WTC11 (cell line): Measurements from ENCODE around the gene TCAF1. TPM values are rescaled to one million over a fixed set of nuclear protein-coding genes. Genes with fewer than 3 reads are reported as not detected.

ENCODE experiments used
- ATAC-seq: fragments of 200-7000 bp; cut with Tn5 transposase; 2 replicates; pipeline ENCODE4 v1.10.0; 2021; ENCODE audit warnings: mild to moderate bottlenecking, moderate library complexity
- CTCF ChIA-PET: fragments of 300-600 bp; sonication (Branson Sonifier 250); formaldehyde crosslinking; loops from one replicate; lab custom pipeline; 2021; ENCODE audit warnings: antibody characterized with exemption; lab: Charles Lee
- POLR2A ChIA-PET: fragments of 350-600 bp; sonication (Branson Sonifier 250); formaldehyde crosslinking; loops from one replicate; lab custom pipeline; 2021; ENCODE audit warnings: antibody characterized with exemption; lab: Charles Lee
- DNase-seq: peaks from one replicate; pipeline ENCODE4 v3.0.0; 2021; ENCODE audit warnings: low spot score
- H3K27ac Mint-ChIP-seq: 2 replicates; pipeline ENCODE4 v1.8.0; 2021; ENCODE audit warnings: mixed read lengths
- H3K27me3 Mint-ChIP-seq: 2 replicates; pipeline ENCODE4 v1.8.0; 2021; ENCODE audit warnings: low read depth, mild to moderate bottlenecking, moderate library complexity, mixed read lengths
- H3K36me3 Mint-ChIP-seq: 2 replicates; pipeline ENCODE4 v1.8.0; 2021; ENCODE audit warnings: mixed read lengths
- H3K4me1 Mint-ChIP-seq: 2 replicates; pipeline ENCODE4 v1.8.0; 2022; ENCODE audit warnings: mixed read lengths
- H3K4me3 Mint-ChIP-seq: 2 replicates; pipeline ENCODE4 v1.8.0; 2021; ENCODE audit warnings: mild to moderate bottlenecking, moderate library complexity, mixed read lengths
- H3K9me3 Mint-ChIP-seq: 2 replicates; pipeline ENCODE4 v1.8.0; 2021; ENCODE audit warnings: mixed read lengths
- CREM ChIP-seq: sonication (generic); formaldehyde crosslinking; IDR thresholded peaks from 2 replicates; pipeline ENCODE4 v1.8.1; 2022; ENCODE audit warnings: mild to moderate bottlenecking, missing genetic modification reagents, moderate library complexity
- GABPB1 ChIP-seq: sonication (generic); formaldehyde crosslinking; IDR thresholded peaks from 2 replicates; pipeline ENCODE4 v1.8.1; 2023; ENCODE audit warnings: mild to moderate bottlenecking, missing genetic modification reagents
- KAT7 ChIP-seq: sonication (generic); formaldehyde crosslinking; IDR thresholded peaks from 2 replicates; pipeline ENCODE4 v1.8.1; 2023; ENCODE audit warnings: missing genetic modification reagents, mild to moderate bottlenecking, borderline replicate concordance
- ZNF121 ChIP-seq: sonication (generic); formaldehyde crosslinking; IDR thresholded peaks from 2 replicates; pipeline ENCODE4 v1.8.0; 2023; ENCODE audit warnings: missing genetic modification reagents
- ZNF396 ChIP-seq: fragments of 250-450 bp; sonication (Bioruptor Pico); IDR thresholded peaks from 2 replicates; pipeline ENCODE4 v1.8.0; 2021; ENCODE audit warnings: mild to moderate bottlenecking, moderate library complexity, borderline replicate concordance
- total RNA-seq: library from RNA; stranded (reverse); gene quantifications from 3 replicates; pipeline ENCODE4 v1.2.3, GENCODE V29; 2021
- TF ChIP-seq, protein P1 (sequence below): sonication (generic); formaldehyde crosslinking; IDR thresholded peaks from 2 replicates; pipeline ENCODE4 v1.8.1; 2023; ENCODE audit warnings: mild to moderate bottlenecking, moderate library complexity, missing genetic modification reagents
- TF ChIP-seq, protein P2 (sequence below): sonication (generic); formaldehyde crosslinking; IDR thresholded peaks from 2 replicates; pipeline ENCODE4 v1.8.0; 2022; ENCODE audit warnings: mild to moderate bottlenecking, missing genetic modification reagents
- TF ChIP-seq, protein P3 (sequence below): sonication (generic); formaldehyde crosslinking; IDR thresholded peaks from 2 replicates; pipeline ENCODE4 v1.8.1; 2023; ENCODE audit warnings: mild to moderate bottlenecking, missing genetic modification reagents, moderate library complexity
- TF ChIP-seq, protein P4 (sequence below): sonication (generic); formaldehyde crosslinking; IDR thresholded peaks from 2 replicates; pipeline ENCODE4 v1.8.0; 2023; ENCODE audit warnings: mild to moderate bottlenecking, missing genetic modification reagents
- TF ChIP-seq, protein P5 (sequence below): sonication (generic); formaldehyde crosslinking; IDR thresholded peaks from 2 replicates; pipeline ENCODE4 v1.8.1; 2022; ENCODE audit warnings: missing genetic modification reagents, borderline replicate concordance
- TF ChIP-seq, protein P6 (sequence below): sonication (generic); formaldehyde crosslinking; IDR thresholded peaks from 2 replicates; pipeline ENCODE4 v1.8.1; 2023; ENCODE audit warnings: mild to moderate bottlenecking, missing genetic modification reagents
- TF ChIP-seq, protein P7 (sequence below): sonication (generic); formaldehyde crosslinking; IDR thresholded peaks from 2 replicates; pipeline ENCODE4 v1.8.0; 2022; ENCODE audit warnings: mild to moderate bottlenecking, missing genetic modification reagents
- TF ChIP-seq, protein P8 (sequence below): sonication (generic); formaldehyde crosslinking; IDR thresholded peaks from 2 replicates; pipeline ENCODE4 v1.8.0; 2022; ENCODE audit warnings: mild to moderate bottlenecking, missing genetic modification reagents

TCAF1 gene
- total RNA-seq, 1 experiment from 2014 or later: 52.7 TPM

DNA sequence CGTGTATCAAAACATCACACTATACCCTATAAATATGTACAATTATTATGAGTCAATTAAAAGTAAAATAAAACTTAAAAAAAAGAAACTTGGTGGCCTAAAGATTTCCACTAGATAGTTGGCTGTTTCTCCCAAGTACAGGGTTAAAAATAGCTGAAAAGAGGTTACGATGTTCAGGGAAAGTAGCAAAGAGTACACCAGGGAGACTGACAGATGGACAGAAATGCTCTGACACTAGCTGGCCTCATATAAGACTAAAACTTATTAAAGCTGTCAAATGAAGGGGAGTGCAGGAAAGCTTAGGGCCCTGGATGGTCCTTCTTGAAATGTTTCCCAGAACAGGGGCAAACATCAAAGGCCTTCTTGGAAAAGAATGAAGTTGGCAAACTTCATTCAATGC, 51.3 kb downstream of the TCAF1 start:
- TF ChIP-seq GABPB1 (no peak), ZNF121 (no peak)
- TF ChIP-seq, protein P1, sequence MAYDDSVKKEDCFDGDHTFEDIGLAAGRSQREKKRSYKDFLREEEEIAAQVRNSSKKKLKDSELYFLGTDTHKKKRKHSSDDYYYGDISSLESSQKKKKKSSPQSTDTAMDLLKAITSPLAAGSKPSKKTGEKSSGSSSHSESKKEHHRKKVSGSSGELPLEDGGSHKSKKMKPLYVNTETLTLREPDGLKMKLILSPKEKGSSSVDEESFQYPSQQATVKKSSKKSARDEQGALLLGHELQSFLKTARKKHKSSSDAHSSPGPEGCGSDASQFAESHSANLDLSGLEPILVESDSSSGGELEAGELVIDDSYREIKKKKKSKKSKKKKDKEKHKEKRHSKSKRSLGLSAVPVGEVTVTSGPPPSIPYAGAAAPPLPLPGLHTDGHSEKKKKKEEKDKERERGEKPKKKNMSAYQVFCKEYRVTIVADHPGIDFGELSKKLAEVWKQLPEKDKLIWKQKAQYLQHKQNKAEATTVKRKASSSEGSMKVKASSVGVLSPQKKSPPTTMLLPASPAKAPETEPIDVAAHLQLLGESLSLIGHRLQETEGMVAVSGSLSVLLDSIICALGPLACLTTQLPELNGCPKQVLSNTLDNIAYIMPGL (CRISPR knock-in tag): no peak
- TF ChIP-seq, protein P2, sequence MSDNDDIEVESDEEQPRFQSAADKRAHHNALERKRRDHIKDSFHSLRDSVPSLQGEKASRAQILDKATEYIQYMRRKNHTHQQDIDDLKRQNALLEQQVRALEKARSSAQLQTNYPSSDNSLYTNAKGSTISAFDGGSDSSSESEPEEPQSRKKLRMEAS (CRISPR knock-in tag): no peak
- TF ChIP-seq, all 79 proteins: peak for 0
- Mint-ChIP-seq H3K27ac (no peak overlapping the region), H3K36me3 (no peaks in the 10 kb centered on the region), H3K27me3 (no peaks in the 10 kb centered on the region), H3K4me1 (no peaks in the 10 kb centered on the region), H3K4me3 (no peak overlapping the region), H3K9me3 (no peaks in the 10 kb centered on the region)
- ATAC-seq (no peak), DNase-seq (no peak)
- CTCF ChIA-PET: no interaction called here
- POLR2A ChIA-PET: no interaction called here

DNA sequence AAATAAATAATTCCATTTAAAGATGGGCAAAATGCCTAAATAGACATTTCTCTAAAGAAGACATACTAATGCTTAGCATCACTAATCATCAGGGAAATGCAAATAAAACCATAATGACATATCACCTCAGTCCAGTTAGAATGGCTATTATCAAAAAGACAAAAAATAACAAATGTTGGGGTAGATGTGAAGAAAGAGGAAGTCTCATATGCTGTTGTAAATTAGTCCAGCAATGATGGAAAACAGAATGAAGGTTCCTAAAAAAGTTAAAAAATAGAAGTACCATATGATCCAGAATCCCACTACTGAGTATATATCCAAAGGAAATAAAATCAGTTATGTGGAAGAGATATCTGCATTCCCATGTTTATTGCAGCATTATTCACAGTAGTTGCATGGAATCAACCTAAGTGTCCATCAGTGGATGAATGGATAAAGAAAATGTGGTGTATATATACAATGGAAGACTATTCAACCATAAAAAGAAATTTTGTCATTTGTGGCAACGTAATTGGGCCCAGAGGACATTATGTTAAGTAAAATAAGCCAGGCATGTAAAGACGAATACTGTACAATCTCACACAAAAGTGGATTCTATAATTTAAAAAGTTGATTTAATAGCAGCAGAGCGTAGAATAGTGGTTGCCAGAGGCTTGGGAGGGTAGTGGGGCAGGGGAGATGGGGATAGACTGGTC, 52.0 kb downstream of the TCAF1 start:
- Mint-ChIP-seq H3K27me3 (no peaks in the 10 kb centered on the region), H3K4me3 (no peak overlapping the region), H3K4me1 (no peaks in the 10 kb centered on the region), H3K27ac (no peak overlapping the region), H3K9me3 (peaks cover 5% of the 10 kb centered on the region; the same call in 1 of the 2 replicates), H3K36me3 (peaks cover 2% of the 10 kb centered on the region; the same call in 1 of the 2 replicates)
- DNase-seq (no peak), ATAC-seq (no peak)
- ChIA-PET POLR2A (no interaction called here), CTCF (no interaction called here)
- TF ChIP-seq, protein P3, sequence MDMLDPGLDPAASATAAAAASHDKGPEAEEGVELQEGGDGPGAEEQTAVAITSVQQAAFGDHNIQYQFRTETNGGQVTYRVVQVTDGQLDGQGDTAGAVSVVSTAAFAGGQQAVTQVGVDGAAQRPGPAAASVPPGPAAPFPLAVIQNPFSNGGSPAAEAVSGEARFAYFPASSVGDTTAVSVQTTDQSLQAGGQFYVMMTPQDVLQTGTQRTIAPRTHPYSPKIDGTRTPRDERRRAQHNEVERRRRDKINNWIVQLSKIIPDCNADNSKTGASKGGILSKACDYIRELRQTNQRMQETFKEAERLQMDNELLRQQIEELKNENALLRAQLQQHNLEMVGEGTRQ (CRISPR knock-in tag): no peak
- TF ChIP-seq CREM (CRISPR knock-in tag): no peak
- TF ChIP-seq, protein P4, sequence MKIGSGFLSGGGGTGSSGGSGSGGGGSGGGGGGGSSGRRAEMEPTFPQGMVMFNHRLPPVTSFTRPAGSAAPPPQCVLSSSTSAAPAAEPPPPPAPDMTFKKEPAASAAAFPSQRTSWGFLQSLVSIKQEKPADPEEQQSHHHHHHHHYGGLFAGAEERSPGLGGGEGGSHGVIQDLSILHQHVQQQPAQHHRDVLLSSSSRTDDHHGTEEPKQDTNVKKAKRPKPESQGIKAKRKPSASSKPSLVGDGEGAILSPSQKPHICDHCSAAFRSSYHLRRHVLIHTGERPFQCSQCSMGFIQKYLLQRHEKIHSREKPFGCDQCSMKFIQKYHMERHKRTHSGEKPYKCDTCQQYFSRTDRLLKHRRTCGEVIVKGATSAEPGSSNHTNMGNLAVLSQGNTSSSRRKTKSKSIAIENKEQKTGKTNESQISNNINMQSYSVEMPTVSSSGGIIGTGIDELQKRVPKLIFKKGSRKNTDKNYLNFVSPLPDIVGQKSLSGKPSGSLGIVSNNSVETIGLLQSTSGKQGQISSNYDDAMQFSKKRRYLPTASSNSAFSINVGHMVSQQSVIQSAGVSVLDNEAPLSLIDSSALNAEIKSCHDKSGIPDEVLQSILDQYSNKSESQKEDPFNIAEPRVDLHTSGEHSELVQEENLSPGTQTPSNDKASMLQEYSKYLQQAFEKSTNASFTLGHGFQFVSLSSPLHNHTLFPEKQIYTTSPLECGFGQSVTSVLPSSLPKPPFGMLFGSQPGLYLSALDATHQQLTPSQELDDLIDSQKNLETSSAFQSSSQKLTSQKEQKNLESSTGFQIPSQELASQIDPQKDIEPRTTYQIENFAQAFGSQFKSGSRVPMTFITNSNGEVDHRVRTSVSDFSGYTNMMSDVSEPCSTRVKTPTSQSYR: no peak
- TF ChIP-seq, protein P5, sequence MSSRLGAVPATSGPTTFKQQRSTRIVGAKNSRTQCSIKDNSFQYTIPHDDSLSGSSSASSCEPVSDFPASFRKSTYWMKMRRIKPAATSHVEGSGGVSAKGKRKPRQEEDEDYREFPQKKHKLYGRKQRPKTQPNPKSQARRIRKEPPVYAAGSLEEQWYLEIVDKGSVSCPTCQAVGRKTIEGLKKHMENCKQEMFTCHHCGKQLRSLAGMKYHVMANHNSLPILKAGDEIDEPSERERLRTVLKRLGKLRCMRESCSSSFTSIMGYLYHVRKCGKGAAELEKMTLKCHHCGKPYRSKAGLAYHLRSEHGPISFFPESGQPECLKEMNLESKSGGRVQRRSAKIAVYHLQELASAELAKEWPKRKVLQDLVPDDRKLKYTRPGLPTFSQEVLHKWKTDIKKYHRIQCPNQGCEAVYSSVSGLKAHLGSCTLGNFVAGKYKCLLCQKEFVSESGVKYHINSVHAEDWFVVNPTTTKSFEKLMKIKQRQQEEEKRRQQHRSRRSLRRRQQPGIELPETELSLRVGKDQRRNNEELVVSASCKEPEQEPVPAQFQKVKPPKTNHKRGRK (CRISPR knock-in tag): no peak
- TF ChIP-seq, protein P6, sequence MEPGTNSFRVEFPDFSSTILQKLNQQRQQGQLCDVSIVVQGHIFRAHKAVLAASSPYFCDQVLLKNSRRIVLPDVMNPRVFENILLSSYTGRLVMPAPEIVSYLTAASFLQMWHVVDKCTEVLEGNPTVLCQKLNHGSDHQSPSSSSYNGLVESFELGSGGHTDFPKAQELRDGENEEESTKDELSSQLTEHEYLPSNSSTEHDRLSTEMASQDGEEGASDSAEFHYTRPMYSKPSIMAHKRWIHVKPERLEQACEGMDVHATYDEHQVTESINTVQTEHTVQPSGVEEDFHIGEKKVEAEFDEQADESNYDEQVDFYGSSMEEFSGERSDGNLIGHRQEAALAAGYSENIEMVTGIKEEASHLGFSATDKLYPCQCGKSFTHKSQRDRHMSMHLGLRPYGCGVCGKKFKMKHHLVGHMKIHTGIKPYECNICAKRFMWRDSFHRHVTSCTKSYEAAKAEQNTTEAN (CRISPR knock-in tag): no peak
- TF ChIP-seq, protein P7, sequence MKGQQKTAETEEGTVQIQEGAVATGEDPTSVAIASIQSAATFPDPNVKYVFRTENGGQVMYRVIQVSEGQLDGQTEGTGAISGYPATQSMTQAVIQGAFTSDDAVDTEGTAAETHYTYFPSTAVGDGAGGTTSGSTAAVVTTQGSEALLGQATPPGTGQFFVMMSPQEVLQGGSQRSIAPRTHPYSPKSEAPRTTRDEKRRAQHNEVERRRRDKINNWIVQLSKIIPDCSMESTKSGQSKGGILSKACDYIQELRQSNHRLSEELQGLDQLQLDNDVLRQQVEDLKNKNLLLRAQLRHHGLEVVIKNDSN (CRISPR knock-in tag): no peak
- TF ChIP-seq, protein P8, sequence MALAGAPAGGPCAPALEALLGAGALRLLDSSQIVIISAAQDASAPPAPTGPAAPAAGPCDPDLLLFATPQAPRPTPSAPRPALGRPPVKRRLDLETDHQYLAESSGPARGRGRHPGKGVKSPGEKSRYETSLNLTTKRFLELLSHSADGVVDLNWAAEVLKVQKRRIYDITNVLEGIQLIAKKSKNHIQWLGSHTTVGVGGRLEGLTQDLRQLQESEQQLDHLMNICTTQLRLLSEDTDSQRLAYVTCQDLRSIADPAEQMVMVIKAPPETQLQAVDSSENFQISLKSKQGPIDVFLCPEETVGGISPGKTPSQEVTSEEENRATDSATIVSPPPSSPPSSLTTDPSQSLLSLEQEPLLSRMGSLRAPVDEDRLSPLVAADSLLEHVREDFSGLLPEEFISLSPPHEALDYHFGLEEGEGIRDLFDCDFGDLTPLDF (CRISPR knock-in tag): no peak
- no peak for TF ChIP-seq KAT7 (CRISPR knock-in tag)
- no peak for TF ChIP-seq ZNF396 (CRISPR knock-in tag)
